ENCODE results near the gene ZNF467. TPM values are rescaled to one million over a fixed set of nuclear protein-coding genes. Genes with fewer than 3 reads are reported as not detected.

The ZNF467 gene
- total and polyA plus RNA-seq, 2 of the 8 experiments (the other 6 are each of a cell fraction or from before 2014, with no cell fraction given), result 0.50 to 0.51 TPM

- TF ChIP-seq ATF3 (IDR thresholded peaks at IDR 0.05; ENCODE audit: insufficient read depth, low read depth, low read length), result no peak
- TF ChIP-seq JUND (IDR thresholded peaks at IDR 0.05; ENCODE audit: low read length), result no peak
- TF ChIP-seq POLR2AphosphoS5 (IDR thresholded peaks at IDR 0.05; ENCODE audit: low read depth, low read length), result no peak
- no peak for TF ChIP-seq BACH1 (IDR thresholded peaks at IDR 0.05; ENCODE audit: low read length)
- no peak for TF ChIP-seq BRCA1 (IDR thresholded peaks at IDR 0.05; ENCODE audit: low read depth, low read length)
- no peak for TF ChIP-seq HDAC6 (IDR thresholded peaks at IDR 0.05; ENCODE audit: low read depth, low read length)
- no peak for TF ChIP-seq USF2 (IDR thresholded peaks at IDR 0.05; ENCODE audit: low read length)
- TF ChIP-seq CBX5 (IDR thresholded peaks at IDR 0.05; ENCODE audit: low read depth, low read length), result no peak
Measured at GRCh38 chr7:149816794-149817193, 43.4 kb upstream of the ZNF467 start (continued).

Measured in H1 (cell line).